T-helper 1 cell treated with Interleukin-12 subunit alpha and Interleukin-12 subunit beta and Interleukin-4 antibody, amounts not matched to agents 30 μg/mL and 1 μg/mL, for 36 hours (primary cell): ENCODE data around the gene ITGA3.

ENCODE experiments used
- H3K27ac Mint-ChIP-seq: one replicate; pipeline ENCODE4 v1.8.0; 2021; ENCODE audit warnings: mild to moderate bottlenecking, mixed read lengths
- H3K27me3 Mint-ChIP-seq: one replicate; pipeline ENCODE4 v1.8.0; 2021; ENCODE audit warnings: low read depth, mixed read lengths
- H3K36me3 Mint-ChIP-seq: one replicate; pipeline ENCODE4 v1.8.0; 2021; ENCODE audit warnings: low read depth, mixed read lengths
- H3K4me1 Mint-ChIP-seq: one replicate; pipeline ENCODE4 v1.8.0; 2021; ENCODE audit warnings: low read depth, mixed read lengths
- H3K4me3 Mint-ChIP-seq: one replicate; pipeline ENCODE4 v1.8.0; 2021; ENCODE audit warnings: mild to moderate bottlenecking, moderate library complexity, mixed read lengths
- H3K9me3 Mint-ChIP-seq: one replicate; pipeline ENCODE4 v1.8.0; 2021; ENCODE audit warnings: mixed read lengths

The ITGA3 gene

DNA sequence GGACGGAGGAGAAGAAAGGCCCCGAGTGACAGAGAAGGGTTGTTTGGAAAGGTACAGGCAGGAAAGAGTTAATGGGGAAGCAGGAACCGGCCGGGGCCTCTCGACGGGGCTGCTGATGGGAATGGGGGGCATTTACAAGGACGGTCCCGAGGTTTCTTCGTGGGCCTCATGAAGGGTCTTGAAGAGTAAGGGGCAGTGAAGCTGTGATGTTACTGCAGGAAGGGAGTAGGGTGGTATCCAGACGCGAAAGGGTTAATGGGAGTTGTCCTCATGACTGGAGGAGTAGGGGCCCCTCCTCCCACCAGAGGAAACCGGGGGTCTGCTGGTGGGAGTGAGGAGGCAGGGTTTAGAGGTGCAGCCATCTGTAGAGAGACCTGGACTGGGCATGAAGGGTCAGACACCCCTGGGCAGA, 39.7 kb downstream of the ITGA3 start:
- H3K4me1 Mint-ChIP-seq, result peaks cover 16% of the 10 kb centered on the region
- H3K9me3 Mint-ChIP-seq, result no peaks in the 10 kb centered on the region
- H3K4me3 Mint-ChIP-seq, result peak overlapping the region; percentile 95
- H3K27me3 Mint-ChIP-seq, result no peaks in the 10 kb centered on the region
- H3K36me3 Mint-ChIP-seq, result peaks cover 4% of the 10 kb centered on the region
- H3K27ac Mint-ChIP-seq, result peak overlapping the region; percentile 72

DNA sequence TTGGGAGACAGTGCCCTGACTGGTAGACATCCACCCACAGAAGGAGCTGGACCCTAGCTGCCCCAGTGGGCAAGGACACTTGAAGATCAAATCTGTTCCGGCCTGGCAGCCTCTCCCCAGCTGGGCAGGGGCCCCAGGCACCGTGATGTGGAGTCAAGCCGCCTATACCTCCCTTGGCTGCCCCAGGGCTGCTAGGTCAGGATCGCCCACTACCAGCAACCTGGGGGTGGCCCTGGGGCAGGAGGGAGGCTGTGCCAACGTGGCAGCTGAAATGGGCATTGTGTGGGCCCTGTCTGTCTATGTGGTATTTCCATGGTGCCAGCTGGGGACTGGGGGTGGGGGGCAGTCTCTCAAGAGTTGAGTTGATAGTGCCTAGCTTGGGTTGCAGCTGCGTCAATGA, 40.2 kb downstream of the ITGA3 start:
- no peaks in the 10 kb centered on the region for H3K27me3 Mint-ChIP-seq
- H3K4me3 Mint-ChIP-seq, result peak overlapping the region; percentile 95
- H3K27ac Mint-ChIP-seq, result peak overlapping the region; percentile 72
- H3K9me3 Mint-ChIP-seq, result no peaks in the 10 kb centered on the region
- H3K36me3 Mint-ChIP-seq, result peaks cover 4% of the 10 kb centered on the region
- H3K4me1 Mint-ChIP-seq, result peaks cover 16% of the 10 kb centered on the region

DNA sequence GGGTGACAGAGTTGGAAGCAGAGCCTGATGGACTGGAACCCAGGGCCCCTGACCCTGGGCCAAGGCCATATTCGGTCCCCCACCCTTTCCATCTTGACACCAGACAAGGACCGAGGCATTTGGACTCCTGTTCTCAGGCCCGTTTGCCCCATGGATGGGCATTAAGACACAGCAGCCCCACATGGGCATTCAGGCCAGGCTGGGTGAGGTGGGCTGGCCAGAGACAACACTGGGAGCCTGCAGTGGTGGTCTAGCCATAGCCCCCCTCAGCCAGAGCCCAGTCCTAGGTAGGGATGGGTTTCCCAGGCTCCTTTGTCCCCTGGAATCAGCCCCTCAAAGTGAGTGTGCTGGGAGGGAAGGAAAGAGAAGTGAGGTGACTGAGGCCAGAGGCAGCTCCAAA, 40.8 kb downstream of the ITGA3 start:
- peaks cover 4% of the 10 kb centered on the region for H3K36me3 Mint-ChIP-seq
- no peaks in the 10 kb centered on the region for H3K9me3 Mint-ChIP-seq
- H3K4me3 Mint-ChIP-seq, result peak overlapping the region; percentile 10
- H3K4me1 Mint-ChIP-seq, result peaks cover 16% of the 10 kb centered on the region
- no peak overlapping the region for H3K27ac Mint-ChIP-seq
- H3K27me3 Mint-ChIP-seq, result no peaks in the 10 kb centered on the region

DNA sequence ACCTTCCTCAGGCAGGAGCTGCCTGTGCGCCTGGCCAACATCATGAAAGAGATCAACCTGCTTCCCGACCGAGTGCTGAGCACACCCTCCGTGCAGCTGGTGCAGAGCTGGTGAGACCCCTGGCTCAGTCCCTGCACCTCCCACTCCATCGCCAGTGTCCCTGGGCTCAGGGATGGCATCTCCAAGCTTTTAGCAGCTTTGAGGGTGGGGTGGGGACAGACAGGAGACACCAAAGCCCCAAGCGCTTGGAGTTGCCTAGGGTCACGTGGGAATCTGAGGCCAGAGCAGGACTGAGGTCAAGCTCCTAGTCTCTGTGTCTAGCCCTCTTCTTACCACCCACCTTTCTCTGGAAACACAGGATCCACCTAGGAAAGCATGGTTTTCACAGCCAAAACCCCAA, 41.5 kb downstream of the ITGA3 start:
- H3K27ac Mint-ChIP-seq, result no peak overlapping the region
- H3K4me1 Mint-ChIP-seq, result peaks cover 16% of the 10 kb centered on the region
- no peaks in the 10 kb centered on the region for H3K9me3 Mint-ChIP-seq
- no peaks in the 10 kb centered on the region for H3K27me3 Mint-ChIP-seq
- H3K4me3 Mint-ChIP-seq, result peak overlapping the region; percentile 10
- peaks cover 4% of the 10 kb centered on the region for H3K36me3 Mint-ChIP-seq

DNA sequence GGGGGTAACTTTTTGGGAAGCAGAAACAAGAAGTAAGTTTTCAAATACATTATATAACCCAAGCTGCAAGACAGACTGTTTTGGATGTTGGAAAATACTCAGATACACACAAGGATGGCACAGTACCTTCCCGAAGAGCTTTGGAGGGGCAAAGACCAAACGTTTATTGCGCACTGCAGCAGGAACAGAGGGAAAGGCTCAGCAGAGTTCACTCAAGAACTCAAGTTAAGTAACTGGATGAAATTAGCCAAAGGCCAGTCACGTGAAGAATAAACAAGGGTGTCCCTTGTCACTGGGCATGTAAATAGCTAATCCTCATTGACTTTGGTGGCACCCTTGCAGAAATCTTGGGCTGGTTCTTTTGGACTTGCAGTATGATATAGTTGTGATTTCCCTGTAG, 42.0 kb downstream of the ITGA3 start:
- Mint-ChIP-seq H3K4me3 (no peak overlapping the region), H3K9me3 (no peaks in the 10 kb centered on the region), H3K36me3 (peaks cover 4% of the 10 kb centered on the region), H3K27me3 (no peaks in the 10 kb centered on the region), H3K27ac (no peak overlapping the region), H3K4me1 (peaks cover 16% of the 10 kb centered on the region)

DNA sequence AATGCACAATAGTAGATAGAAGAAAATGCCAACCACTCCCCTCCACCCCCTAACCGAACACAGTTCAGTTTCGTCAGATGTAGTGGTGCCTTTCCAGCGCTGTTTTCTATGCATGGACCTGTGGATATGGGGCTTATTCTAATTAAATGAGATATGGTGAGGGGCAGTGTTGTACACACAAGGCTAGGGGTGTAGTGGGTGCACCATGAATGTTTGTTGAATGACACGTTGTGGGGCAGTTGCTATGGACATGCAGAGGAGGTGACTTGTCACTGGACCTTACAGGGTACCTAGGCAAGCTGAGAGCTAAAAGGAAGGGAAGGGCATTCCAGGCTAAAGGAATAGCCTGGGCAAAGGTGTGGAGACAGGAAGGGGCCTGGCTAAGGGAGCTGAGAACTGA, 42.7 kb downstream of the ITGA3 start:
- H3K27me3 Mint-ChIP-seq, result no peaks in the 10 kb centered on the region
- no peaks in the 10 kb centered on the region for H3K9me3 Mint-ChIP-seq
- peaks cover 4% of the 10 kb centered on the region for H3K36me3 Mint-ChIP-seq
- H3K4me1 Mint-ChIP-seq, result peaks cover 14% of the 10 kb centered on the region
- H3K4me3 Mint-ChIP-seq, result no peak overlapping the region
- no peak overlapping the region for H3K27ac Mint-ChIP-seq

DNA sequence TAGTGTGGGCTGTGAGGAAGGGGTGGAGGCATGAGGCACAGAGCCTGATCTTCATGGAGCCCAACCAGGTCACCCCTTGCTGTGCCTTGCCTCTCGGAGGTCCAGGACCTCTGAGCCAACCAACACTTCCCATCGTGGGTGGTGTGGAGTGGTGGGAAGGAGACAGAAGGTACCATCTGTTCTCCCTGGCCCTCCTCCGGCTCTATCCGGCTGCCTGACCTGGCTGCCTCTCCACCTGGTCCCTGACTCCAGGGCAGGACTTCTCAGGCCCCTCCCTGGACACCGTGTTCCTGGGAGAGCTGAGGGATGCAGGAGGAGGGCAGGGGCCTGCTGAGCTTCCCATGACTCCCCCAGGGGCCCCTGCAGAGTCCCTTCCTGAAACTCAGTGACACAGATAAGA, 43.1 kb downstream of the ITGA3 start:
- Mint-ChIP-seq H3K9me3 (no peaks in the 10 kb centered on the region), H3K4me3 (no peak overlapping the region), H3K27ac (no peak overlapping the region), H3K36me3 (peaks cover 4% of the 10 kb centered on the region), H3K4me1 (peaks cover 14% of the 10 kb centered on the region), H3K27me3 (no peaks in the 10 kb centered on the region)

DNA sequence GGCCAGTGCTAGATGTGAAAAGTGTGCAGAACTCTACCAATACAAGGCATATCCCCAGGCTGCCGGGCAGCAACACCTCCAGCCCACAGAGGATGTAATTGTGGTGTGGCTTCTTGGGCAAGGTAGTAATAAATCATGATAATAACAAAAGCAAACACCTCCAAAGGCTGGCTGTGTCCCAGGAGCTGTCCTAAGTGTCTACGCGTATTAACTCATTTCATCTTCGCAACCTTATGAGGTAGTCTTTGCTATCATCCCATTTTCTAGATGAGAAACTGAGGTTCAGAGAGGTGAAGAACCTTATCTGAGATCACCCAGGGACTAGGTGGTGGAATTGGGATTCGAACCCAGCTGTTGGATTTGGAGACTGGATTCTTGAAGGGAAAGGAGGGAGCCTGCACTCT, 44.6 kb downstream of the ITGA3 start:
- H3K27me3 Mint-ChIP-seq, result no peaks in the 10 kb centered on the region

DNA sequence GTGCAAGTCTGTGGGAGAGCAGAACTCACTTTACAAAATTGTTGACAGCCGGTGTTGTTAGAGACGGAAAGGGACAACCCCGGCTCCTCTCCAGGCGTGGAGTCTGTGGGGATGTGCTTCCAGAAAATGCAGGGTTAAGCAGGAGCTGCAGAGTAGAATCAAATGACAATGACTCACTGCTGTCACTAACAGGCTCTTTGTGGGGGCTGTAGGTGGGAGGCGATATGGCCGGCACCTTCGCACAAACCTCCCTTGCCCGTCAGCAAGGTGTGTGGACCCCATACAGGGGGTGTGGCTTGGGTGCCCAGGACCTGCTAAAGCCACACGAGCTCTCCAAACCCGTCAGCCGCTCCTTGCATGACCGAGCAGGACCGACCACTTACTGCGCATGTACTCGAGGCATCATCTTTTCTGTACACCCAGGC, 45.0 kb downstream of the ITGA3 start:
- Mint-ChIP-seq H3K4me1 (peaks cover 2% of the 10 kb centered on the region), H3K36me3 (peaks cover 4% of the 10 kb centered on the region), H3K27ac (no peak overlapping the region), H3K27me3 (no peaks in the 10 kb centered on the region), H3K4me3 (no peak overlapping the region), H3K9me3 (no peaks in the 10 kb centered on the region)

More for the DNA sequence above, 44.6 kb downstream of the ITGA3 start:
- no peaks in the 10 kb centered on the region for H3K9me3 Mint-ChIP-seq
- H3K4me1 Mint-ChIP-seq, result peaks cover 6% of the 10 kb centered on the region
- no peak overlapping the region for H3K27ac Mint-ChIP-seq
- peaks cover 4% of the 10 kb centered on the region for H3K36me3 Mint-ChIP-seq
- H3K4me3 Mint-ChIP-seq, result no peak overlapping the region

DNA sequence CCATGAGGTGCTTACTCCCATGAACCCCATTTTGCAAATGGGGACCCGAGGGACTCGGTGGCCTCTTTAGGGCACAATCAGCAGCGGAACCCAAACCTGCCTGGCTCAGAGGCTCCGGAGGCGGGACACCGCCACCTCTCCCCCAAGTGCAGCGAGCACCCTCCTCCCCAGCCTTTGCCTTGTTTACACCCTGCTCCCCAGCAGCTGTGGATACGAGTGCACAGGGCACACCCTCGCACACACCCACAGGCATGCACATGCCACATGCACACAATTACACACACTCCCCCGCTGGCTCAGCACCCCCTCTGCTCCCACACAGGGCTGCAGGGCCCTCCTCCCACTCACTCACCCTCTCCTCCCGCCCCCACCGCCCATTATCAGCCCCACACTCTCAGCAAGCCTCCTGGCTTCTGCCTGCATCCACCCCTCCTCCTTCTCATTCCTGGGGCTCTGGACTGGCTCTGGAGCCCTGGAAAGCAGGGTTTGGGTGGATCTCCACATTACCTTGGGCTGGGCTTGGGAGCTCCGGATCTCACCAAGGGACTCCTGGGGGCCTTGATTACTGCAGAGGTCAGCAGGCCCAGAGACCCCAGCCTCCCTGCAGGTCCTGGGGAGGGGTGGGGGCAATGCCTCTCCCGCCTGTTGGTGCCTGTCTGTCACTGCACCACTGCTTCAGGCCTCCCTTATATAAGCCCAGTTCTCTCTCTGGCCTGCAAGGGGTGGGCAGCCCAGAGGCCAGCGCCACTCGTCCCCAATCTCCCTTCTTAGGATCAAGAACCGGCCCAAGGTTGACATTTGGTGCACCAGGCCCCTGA, 45.6 kb downstream of the ITGA3 start:
- no peaks in the 10 kb centered on the region for H3K27me3 Mint-ChIP-seq
- no peak overlapping the region for H3K4me3 Mint-ChIP-seq
- H3K36me3 Mint-ChIP-seq, result peaks cover 6% of the 10 kb centered on the region
- H3K4me1 Mint-ChIP-seq, result no peaks in the 10 kb centered on the region
- H3K9me3 Mint-ChIP-seq, result no peaks in the 10 kb centered on the region
- no peak overlapping the region for H3K27ac Mint-ChIP-seq

DNA sequence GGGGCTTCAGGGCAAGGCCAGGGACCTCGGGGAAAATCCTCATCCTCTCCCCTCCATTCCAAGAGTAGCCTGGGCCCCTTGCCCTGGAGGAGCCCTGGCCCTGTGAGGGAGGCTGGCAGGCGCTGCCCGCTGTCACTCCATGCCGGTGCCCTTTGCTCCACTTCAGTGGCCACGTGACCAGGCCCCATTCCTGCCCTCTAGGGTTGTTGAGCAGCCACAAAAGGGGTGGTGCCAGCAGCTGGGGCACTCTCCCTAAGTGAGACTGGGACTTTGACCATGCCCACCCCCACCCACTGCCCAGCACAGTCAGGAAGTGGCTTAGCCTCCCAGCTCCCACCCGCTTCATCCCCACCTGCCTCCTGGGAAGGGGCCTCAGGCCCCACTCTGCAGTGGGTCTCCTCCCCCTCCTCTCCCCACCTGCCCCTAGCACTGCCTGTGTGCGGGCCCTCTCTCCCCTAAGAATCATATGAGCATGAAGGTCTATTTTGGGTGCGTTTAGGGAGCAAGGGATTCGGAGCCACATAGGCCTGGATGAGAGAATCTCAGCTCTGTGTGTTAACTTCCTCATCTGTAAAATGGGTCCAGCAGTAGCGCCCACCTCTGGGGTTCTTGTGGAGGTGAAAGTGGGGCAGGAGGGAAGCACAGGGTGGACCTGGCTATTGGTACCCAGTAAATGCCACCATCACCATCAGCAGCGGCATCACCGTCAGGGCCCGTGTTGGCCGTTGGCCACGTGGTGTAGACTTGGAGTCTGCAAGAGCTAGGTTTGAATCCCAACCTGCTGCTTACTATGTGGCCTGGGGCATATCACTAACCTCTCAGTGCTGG, 46.5 kb downstream of the ITGA3 start:
- Mint-ChIP-seq H3K9me3 (no peaks in the 10 kb centered on the region), H3K4me1 (no peaks in the 10 kb centered on the region), H3K27me3 (no peaks in the 10 kb centered on the region), H3K27ac (no peak overlapping the region), H3K36me3 (peaks cover 6% of the 10 kb centered on the region), H3K4me3 (no peak overlapping the region)

DNA sequence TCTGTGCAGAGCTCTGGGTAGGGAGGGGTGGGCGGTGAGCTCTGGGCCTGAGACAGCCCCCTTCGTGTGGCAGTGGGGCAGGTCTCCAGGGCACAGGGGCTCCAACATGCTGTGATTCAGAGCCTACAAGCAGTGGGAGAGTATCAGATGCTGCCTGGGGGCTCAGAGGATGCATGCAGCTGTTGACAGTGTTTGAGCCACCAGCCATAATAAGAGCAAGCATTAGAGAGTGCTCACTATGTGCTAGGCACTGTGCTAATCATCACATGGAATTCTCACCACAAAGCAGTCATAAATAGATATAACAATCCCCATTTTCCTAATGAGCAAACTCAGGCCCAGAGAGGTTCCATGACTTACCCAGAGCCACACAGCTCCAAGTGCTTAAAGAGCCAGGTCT, 47.3 kb downstream of the ITGA3 start:
- no peaks in the 10 kb centered on the region for H3K9me3 Mint-ChIP-seq
- no peaks in the 10 kb centered on the region for H3K4me1 Mint-ChIP-seq
- no peak overlapping the region for H3K27ac Mint-ChIP-seq
- peaks cover 6% of the 10 kb centered on the region for H3K36me3 Mint-ChIP-seq
- H3K4me3 Mint-ChIP-seq, result no peak overlapping the region
- H3K27me3 Mint-ChIP-seq, result no peaks in the 10 kb centered on the region

DNA sequence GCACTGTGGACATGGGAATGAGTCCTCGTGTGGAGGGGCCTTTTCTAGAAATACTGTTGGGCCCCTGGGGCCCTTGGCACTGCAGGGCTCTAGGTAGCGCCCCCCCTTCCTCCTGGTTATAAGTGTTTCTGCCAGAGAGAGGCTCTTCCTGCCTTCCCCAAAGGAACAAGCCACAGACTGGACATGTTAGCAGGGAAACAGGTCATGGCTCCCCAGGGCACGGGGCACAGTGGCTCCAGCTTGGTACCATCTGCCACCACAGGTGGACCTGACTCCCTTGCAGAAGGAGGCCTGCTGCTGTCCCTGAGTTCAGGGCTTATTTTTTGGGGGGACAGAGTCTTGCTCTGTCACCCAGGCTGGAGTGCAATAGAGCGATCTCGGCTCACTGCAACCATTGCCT, 48.0 kb downstream of the ITGA3 start:
- H3K27ac Mint-ChIP-seq, result no peak overlapping the region
- no peaks in the 10 kb centered on the region for H3K4me1 Mint-ChIP-seq
- no peaks in the 10 kb centered on the region for H3K27me3 Mint-ChIP-seq
- no peak overlapping the region for H3K4me3 Mint-ChIP-seq
- peaks cover 7% of the 10 kb centered on the region for H3K36me3 Mint-ChIP-seq
- H3K9me3 Mint-ChIP-seq, result no peaks in the 10 kb centered on the region

DNA sequence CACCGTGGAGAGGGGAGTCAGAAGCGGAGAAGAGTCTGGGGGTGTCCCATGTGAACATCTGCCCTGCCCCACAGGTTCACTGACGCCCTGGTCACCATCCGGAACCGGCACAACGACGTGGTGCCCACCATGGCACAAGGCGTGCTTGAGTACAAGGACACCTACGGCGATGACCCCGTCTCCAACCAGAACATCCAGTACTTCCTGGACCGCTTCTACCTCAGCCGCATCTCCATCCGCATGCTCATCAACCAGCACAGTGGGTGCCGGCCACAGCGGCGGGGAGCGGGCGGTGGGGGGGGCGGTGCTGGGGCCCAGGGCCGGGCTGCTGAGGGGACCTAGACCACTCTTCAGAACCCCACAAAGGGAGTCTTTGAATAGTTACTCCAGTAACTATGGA, 49.9 kb downstream of the ITGA3 start:
- H3K36me3 Mint-ChIP-seq, result peaks cover 5% of the 10 kb centered on the region
- H3K4me1 Mint-ChIP-seq, result no peaks in the 10 kb centered on the region
- H3K27me3 Mint-ChIP-seq, result no peaks in the 10 kb centered on the region
- no peak overlapping the region for H3K27ac Mint-ChIP-seq
- H3K9me3 Mint-ChIP-seq, result no peaks in the 10 kb centered on the region
- no peak overlapping the region for H3K4me3 Mint-ChIP-seq
